Activated CD8-positive, alpha-beta memory T cell treated with anti-CD3 and anti-CD28 coated beads, Interleukin-2, amount 50 U/mL, for 48 hours (primary cell): ENCODE results near the gene S1PR4.
"Not testable (repeated sequence)": the region's sequence is repeated elsewhere in the genome, so short reads cannot be mapped to it uniquely, and the experiment has no call there.

Experiments
- DNase-seq: peaks from one replicate; pipeline ENCODE4 v3.0.0-alpha.2; 2020

The S1PR4 gene

DNA sequence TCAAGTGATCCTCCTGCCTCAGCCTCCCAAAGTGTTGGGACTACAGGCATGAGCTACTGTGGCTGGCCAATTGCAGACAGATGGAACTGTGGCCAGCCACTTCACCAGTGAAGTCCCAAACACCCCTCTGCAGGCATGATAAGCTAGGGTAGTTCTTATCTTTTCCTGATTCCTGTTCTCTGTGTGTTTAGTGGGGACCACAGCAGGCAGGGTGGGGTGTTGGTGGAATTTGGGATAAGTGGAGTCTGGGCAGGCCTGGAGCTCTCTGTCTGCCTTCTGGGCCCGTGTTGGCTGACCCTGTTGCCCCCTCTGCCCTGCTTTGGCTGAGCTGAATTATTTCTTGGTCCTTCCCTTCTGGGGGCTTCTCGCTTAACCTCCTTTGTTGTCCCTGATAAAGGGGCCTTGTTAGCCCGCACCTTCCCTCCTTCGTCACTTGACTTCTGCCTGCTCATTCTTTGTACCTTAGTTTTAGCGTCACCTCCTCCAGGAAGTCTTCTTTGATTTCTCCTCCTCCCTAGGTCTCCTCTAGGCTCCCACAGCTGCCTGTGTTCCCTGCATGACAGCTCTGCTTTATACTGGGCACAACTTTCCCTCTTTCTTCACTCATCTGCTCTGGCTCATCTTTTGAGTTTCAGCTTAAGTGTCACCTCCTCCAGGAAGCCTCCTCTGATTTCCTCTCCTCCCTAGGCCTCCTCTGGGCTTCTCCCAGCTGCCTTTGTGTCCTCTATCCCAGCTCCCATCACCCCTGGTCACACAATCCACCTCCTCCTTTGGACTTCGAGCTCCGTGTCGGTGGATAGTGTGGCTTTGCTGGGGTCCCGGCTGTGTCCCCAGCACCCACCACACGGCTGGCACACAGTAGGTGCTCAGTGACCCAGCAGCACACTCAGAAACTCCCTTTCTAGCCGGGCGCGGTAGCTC lies 5.4 kb downstream of the S1PR4 start:
- DNase-seq, result no peak

DNA sequence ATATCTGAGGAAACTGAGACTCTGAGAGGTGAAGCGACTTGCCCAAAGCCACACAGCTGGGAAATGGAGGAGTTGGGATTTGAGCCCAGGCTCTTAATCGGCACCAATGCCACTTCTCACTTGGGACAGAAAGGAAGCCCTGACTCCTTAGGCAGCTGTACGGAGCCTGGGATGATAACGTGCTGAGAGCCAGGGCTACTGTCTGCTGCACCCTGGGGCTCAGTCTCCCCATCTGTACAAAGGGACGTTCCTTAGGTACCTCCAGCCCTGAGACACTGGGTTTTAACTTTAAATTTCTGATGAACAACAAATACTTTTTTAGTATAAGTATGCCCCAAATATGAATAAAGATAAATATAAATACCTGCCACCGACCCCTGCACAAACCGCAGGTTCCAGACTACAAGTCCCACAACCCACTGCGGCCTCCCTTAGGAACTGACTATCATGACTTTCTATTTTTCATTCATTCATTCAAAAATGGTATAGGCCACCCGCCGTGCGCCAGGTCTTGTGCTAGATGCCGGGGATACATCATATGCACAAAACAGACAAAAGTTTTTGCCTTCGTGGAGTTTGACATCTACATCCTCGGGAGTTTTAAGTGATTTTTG lies 6.4 kb downstream of the S1PR4 start:
- peak; percentile 80 for DNase-seq

DNA sequence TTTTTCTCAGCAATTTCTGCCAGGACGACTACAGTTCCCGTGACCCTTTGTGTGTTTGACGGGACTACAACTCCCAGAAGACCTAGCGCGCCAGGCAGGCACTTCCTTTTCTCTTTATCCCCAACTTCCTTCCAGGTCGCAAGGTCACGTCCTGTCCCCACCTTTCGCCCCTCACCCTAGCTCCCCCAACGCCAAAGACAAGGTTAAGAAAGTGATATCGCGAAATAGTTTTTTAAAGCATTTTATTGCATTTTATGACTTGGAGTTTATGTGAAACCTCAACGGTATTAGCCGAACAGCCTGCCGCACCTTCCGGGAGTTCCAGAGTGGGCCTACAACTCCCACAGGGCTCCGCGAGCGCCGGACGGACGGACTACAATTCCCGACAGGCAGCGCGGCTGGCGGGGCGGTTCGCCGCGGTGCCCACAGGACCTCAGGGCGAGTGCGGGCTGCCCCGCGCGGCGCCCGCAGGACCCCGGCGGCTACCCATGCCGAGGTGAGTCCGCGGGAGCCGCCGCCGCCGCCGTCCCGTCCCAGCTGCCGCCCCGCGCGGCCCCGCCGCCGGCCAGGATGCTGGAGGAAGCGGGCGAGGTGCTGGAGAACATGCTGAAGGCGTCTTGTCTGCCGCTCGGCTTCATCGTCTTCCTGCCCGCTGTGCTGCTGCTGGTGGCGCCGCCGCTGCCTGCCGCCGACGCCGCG lies 7.0 kb downstream of the S1PR4 start, which contains the start of gene NCLN:
NCLN (plus strand) TSS at position 470 of the 699 bp plus-strand sequence; CDS start at position 571, 101 bp downstream.
- DNase-seq, result peak; percentile 97

DNA sequence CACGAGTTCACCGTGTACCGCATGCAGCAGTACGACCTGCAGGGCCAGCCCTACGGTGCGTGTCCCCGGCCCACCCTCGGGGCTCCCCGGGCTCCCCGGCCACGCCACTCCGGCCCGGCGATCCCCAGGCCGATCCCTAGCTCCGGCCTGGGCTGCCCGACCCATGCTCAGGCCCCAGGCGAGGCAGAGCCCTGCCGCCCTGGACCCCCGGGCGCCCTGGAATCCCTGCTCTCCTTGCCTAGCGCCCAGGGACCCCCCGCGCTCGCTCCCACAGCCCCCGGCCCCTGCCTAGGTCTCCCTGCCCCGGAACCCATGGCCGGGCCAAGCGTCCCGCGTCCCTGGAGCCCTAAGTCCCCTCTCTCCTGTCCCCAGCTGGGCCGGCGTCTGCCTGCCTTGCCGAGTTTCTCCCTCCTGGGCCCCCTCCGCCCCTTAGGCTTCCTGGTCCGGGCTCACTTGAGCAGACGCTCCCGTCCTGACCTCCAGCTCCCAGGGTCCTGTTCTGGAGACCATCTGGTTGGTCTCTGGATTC lies 7.7 kb downstream of the S1PR4 start:
- DNase-seq, result peak; percentile 70

- no peak for DNase-seq
Observed at GRCh38 chr19:3186891-3187661, 8.5 kb downstream of the S1PR4 start.

GRCh38 chr19:3187662-3188511 lies 9.3 kb downstream of the S1PR4 start:
- no peak for DNase-seq

DNA sequence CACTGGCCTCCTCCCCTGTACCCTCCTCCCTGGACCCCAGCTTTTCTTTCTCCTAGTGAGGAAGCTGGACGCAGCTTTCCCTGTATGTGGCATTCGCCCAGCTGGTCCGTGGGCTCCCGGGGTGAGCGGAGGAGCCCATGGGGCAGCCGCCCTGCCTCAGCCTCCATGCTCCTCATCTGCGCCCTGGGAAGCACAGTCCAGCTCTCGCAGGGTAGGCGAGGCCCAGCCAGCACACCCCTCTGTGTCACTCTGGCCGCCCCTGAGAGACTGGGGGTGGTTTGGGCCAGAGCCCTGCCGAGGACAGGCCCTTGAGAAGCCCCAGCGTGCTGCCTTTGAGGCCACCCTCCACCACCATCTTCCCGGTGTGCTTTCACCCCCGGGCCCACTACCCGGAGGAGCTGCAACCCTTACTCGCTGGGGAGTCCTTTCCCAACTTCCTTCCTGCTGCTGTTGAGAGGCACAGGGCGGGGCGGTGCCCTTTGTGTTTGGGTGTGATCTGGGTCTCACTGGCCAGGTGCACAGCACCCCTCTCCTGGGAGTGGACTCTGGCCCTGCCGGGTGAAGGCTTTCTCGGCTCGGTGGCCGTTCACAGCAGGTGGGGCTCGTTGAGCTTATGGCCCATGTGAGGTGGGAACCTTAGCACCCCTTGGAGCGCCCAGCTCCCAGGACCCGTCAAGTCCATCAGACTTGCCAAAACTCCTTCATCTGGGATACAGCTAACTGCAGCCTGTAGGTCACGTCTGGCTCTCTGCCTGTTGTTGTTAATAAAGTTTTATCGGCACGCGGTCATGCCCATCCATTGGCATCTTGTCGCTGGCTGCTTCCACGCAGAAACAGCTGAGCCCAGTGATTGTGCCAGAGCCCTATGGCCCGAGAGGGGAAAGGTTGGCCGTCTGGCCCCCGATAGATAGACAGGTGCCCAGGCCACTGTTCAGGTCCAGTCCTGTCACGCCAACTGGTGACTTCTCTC lies 10.3 kb downstream of the S1PR4 start:
- no peak for DNase-seq

DNA sequence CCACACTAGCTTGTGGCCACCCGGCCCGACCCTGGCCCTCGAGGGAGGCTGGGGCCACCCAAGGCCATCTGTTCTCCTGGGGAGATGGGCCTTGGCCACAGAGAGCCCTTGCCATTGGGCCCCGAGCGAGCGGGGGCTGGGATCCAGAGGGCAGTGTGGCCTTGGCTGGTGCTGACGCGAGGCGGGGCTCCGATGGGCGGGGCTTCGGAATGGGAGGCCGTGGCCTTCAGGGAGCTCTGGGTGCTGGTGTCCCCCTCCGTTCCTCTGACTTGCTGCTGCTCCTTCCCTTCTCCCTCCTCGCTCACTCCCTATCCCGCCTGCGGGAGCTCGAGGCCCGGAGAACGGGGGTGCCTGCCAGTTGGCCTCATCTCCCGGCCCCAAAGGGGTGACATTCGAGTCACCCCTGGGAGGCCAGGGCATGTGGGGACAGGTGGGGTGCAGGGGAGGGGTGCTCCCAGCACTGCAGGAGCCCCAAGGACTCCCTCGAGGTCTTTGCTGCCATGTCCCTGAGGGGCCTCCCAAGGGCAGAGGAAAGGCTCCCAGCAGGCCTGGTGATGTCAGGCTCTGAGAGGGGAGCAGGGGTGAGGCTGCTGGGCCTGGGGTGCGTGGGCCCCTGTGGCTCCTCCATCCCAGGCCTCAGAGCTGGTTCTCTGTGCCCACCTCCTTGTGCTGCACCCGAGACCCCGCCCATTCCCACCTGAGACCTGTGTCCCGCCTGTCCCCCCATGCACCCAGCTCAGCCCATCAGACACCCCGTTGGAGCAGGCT lies 11.3 kb downstream of the S1PR4 start:
- DNase-seq, result no peak

DNA sequence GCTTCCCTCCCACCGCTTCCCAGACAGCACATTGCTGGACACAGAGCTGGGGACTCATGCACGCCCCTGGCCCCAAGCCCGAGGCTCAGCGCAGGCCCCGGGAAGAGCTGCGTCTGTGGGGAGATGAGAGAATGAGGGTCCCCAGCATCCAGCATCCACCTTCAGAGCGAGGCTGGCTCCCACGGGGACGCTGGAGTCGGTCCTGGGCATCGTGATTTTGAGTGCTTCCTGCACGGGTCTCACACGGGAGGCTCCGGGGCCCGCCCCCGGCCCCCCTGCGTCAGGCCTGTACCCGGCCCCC lies 11.9 kb downstream of the S1PR4 start:
- DNase-seq, result no peak

DNA sequence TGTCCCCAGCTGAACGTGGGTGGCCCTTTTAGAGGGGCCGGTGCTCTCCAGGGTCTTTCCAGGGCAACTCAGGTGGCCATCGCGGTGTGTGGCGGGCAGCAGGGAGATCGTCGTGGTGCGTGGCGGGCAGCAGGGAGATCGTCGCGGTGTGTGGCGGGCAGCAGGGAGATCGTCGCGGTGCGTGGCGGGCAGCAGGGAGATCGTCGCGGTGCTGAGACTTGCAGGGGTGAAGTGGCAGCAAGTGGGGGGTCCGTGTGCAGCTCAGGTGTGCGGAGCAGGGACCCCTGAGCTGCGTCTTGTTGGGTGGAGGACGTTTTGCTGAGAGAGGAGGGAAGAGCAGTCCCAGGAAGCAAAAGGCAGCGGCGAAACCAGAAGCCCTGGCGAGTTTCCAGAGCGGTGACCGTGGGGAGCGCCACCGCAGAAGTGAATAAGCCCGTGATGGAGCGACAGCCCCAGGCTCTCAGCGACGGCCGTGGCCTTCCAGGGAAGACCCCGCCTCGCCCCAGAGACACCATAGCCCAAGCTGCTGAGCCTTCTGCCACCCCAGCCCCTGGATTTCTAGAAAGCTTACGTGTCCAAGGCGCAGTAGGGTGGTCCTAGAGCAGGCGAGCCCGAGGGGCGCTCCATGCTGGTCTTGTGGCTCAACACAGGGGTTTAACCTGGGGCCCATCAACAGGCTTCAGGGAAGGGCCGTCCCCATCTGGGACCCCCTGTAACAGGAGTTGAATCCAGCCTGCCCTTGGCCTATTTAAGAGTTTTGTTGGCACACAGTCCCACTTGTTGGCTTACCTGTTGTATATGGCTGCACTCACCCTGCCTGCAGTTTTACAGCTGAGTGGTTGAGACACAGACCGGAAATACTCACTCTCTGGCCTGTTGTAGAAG lies 12.6 kb downstream of the S1PR4 start:
- no peak for DNase-seq

DNA sequence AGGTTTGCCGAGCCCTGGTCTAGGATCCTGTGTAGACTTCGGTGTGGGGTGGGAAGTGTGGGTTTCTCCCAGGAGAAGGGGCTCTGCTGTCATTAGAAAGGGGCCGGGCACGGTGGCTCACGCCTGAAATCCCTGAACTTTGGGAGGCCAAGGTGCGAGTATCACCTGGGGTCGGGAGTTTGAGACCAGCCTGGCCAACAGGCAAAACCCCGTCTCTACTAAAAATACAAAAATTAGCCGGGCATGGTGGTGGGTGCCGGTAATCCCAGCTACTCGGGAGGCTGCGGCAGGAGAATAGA lies 13.2 kb downstream of the S1PR4 start:
- not testable (repeated sequence) for DNase-seq

DNA sequence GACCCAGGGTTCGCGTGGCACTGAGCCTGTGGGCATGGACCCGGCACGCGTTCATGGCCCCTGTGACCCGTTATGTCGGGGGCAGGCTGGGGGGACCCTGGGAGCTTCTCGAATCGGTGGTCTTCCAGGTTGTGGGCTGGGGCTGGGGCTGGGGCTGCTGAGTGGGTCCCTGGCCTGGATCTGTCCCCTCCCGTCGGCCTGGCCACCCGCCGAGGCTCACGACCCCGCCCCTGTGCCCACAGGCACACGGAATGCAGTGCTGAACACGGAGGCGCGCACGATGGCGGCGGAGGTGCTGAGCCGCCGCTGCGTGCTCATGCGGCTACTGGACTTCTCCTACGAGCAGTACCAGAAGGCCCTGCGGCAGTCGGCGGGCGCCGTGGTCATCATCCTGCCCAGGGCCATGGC lies 13.7 kb downstream of the S1PR4 start:
- DNase-seq, result no peak

- DNase-seq, result no peak
Observed at GRCh38 chr19:3192684-3193083, 14.1 kb downstream of the S1PR4 start.

GRCh38 chr19:3193256-3194105 lies 14.9 kb downstream of the S1PR4 start:
- DNase-seq, result no peak

- no peak for DNase-seq
Observed at GRCh38 chr19:3194106-3195087, 15.8 kb downstream of the S1PR4 start.
